Liver (tissue), 9 donors: ENCODE measurements around the gene IGFL4. TPM values are rescaled to one million over a fixed set of nuclear protein-coding genes. Genes with fewer than 3 reads are reported as not detected.

Experiments used
- DNase-seq: peaks from one replicate; pipeline ENCODE4 v3.0.0-alpha.2; 2017; ENCODE audit warnings: low spot score
- H3K27ac ChIP-seq, 2 donors: one replicate each; pipeline ENCODE4 v1.7.0; 2013; ENCODE audit warnings: inconsistent platforms in 2 of 2, low read length in 2 of 2, control low read depth in 1 of 2, low read depth in 1 of 2, mild to moderate bottlenecking in 1 of 2
- H3K27me3 ChIP-seq, 4 donors: one replicate each; pipeline versions ENCODE4 v1.6.1 to v1.7.0; 2013; ENCODE audit warnings: low read length in 3 of 4, inconsistent platforms in 1 of 4, mild to moderate bottlenecking in 1 of 4, moderate library complexity in 1 of 4; ENCODE audit not compliant: control insufficient read depth in 4 of 4, insufficient read depth in 4 of 4
- H3K36me3 ChIP-seq, 4 donors: one replicate each; pipeline versions ENCODE4 v1.6.1 to v1.7.0; 2013; ENCODE audit warnings: low read length in 3 of 4, mild to moderate bottlenecking in 3 of 4, low read depth in 1 of 4, moderate library complexity in 1 of 4; ENCODE audit not compliant: control insufficient read depth in 4 of 4, insufficient read depth in 3 of 4
- H3K4me1 ChIP-seq, 4 donors: one replicate each; pipeline versions ENCODE4 v1.6.1 to v1.7.0; 2013; ENCODE audit warnings: low read length in 3 of 4, mild to moderate bottlenecking in 3 of 4, moderate library complexity in 1 of 4; ENCODE audit not compliant: control insufficient read depth in 4 of 4, insufficient read depth in 4 of 4
- H3K4me3 ChIP-seq, 3 donors: one replicate each; pipeline versions ENCODE4 v1.6.1 to v1.7.0; 2013; ENCODE audit warnings: low read length in 3 of 3, control low read depth in 1 of 3, low read depth in 1 of 3, mild to moderate bottlenecking in 1 of 3
- H3K9ac ChIP-seq, 2 donors: one replicate each; pipeline ENCODE4 v1.7.0; 2013; ENCODE audit warnings: low read length in 2 of 2, mild to moderate bottlenecking in 2 of 2, moderate library complexity in 2 of 2, control low read depth in 1 of 2, low read depth in 1 of 2
- H3K9me3 ChIP-seq, 4 donors: one replicate each; pipeline versions ENCODE4 v1.6.1 to v1.7.0; 2013; ENCODE audit warnings: low read length in 3 of 4; ENCODE audit not compliant: control insufficient read depth in 4 of 4
- ATF3 ChIP-seq: IDR thresholded peaks from 2 replicates; pipeline ENCODE4 v1.6.1; 2016; ENCODE audit warnings: antibody characterized with exemption
- CTCF ChIP-seq: fragments of 150-350 bp; IDR thresholded peaks from 2 replicates; pipeline ENCODE4 v1.5.1; 2017; ENCODE audit warnings: improper control_type of control experiment, low read depth, low read length; ENCODE audit not compliant: missing input control
- EGR1 ChIP-seq, 2 donors: IDR thresholded peaks; 2 replicates each; pipeline ENCODE4 v1.6.1; 2016 to 2018; ENCODE audit warnings: antibody characterized with exemption in 2 of 2, low read depth in 2 of 2
- FOXA1 ChIP-seq: IDR thresholded peaks from 2 replicates; pipeline ENCODE4 v1.6.1; 2016; ENCODE audit warnings: antibody characterized with exemption
- FOXA2 ChIP-seq: IDR thresholded peaks from 2 replicates; pipeline ENCODE4 v1.6.1; 2016; ENCODE audit warnings: antibody characterized with exemption
- GABPA ChIP-seq, 2 donors: IDR thresholded peaks in 1 of 2; conservative IDR thresholded peaks in 1 of 2; 2 replicates each; pipeline ENCODE4 v1.6.1; 2016; ENCODE audit warnings: antibody characterized with exemption in 2 of 2, mild to moderate bottlenecking in 1 of 2, moderate library complexity in 1 of 2
- HNF4A ChIP-seq, 2 donors: conservative IDR thresholded peaks; 2 replicates each; pipeline ENCODE4 v1.6.1; 2016; ENCODE audit warnings: antibody characterized with exemption in 2 of 2, mild to moderate bottlenecking in 2 of 2
- HNF4G ChIP-seq: IDR thresholded peaks from 2 replicates; pipeline ENCODE4 v1.6.1; 2016; ENCODE audit warnings: antibody characterized with exemption
- JUND ChIP-seq, 2 donors: IDR thresholded peaks; 2 replicates each; pipeline ENCODE4 v1.6.1; 2016; ENCODE audit warnings: antibody characterized with exemption in 2 of 2
- MAX ChIP-seq: IDR thresholded peaks from 2 replicates; pipeline ENCODE4 v1.6.1; 2016; ENCODE audit warnings: antibody characterized with exemption
- NR2F2 ChIP-seq: IDR thresholded peaks from 2 replicates; pipeline ENCODE4 v1.6.1; 2016; ENCODE audit warnings: antibody characterized with exemption
- RAD21 ChIP-seq, 2 donors: IDR thresholded peaks; 2 replicates each; pipeline ENCODE4 v1.6.1; 2016; ENCODE audit warnings: antibody characterized with exemption in 2 of 2, mild to moderate bottlenecking in 2 of 2
- REST ChIP-seq: IDR thresholded peaks from 2 replicates; pipeline ENCODE4 v1.6.1; 2016; ENCODE audit warnings: antibody characterized with exemption, mild to moderate bottlenecking
- RXRA ChIP-seq, 2 donors: IDR thresholded peaks; 2 replicates each; pipeline ENCODE4 v1.6.1; 2017 to 2018; ENCODE audit warnings: antibody characterized with exemption in 2 of 2, mild to moderate bottlenecking in 1 of 2
- SP1 ChIP-seq: IDR thresholded peaks from 2 replicates; pipeline ENCODE4 v1.6.1; 2018; ENCODE audit warnings: antibody characterized with exemption, mild to moderate bottlenecking
- TAF1 ChIP-seq: conservative IDR thresholded peaks from 2 replicates; pipeline ENCODE4 v1.6.1; 2016; ENCODE audit warnings: antibody characterized with exemption, mild to moderate bottlenecking
- YY1 ChIP-seq: IDR thresholded peaks from 2 replicates; pipeline ENCODE4 v1.6.1; 2016; ENCODE audit warnings: antibody characterized with exemption, mild to moderate bottlenecking
- ZBTB33 ChIP-seq: IDR thresholded peaks from 2 replicates; pipeline ENCODE4 v1.6.1; 2016; ENCODE audit warnings: antibody characterized with exemption
- WGBS: extraction: QIAGEN DNeasy Blood & Tissue Kit; methylation state at CpG from one replicate; pipeline ENCODE4 v1.1.7; 2013; 5-methylcytosine and 5-hydroxymethylcytosine counted together
- polyA plus RNA-seq, 2 donors: library from polyadenylated mRNA; stranded (reverse) in 1 of 2; unstranded in 1 of 2; fragments of 200-250 nt in 1 of 2; fragments of >200 nt in 1 of 2; fragmentation: Nextera tagmentation in 1 of 2; extraction: Ambion mirVana in 1 of 2; gene quantifications; one replicate each; pipeline versions ENCODE4 v1.2.1 to v1.2.3, GENCODE V29; 2013 to 2015
- total RNA-seq, 2 donors: library from RNA; depleted of rRNA; stranded (reverse); fragments of >200 nt; gene quantifications; one replicate each; pipeline ENCODE4 v1.2.3, GENCODE V29; 2014
- donor health status: healthy.
- donor health status: healthy.
- donor health status: healthy.
- donor health status: healthy.
- donor health status: healthy.

Gene IGFL4
- total and polyA plus RNA-seq, 4 donors: not detected

GRCh38 chr19:46089432-46089831 is 48.6 kb upstream of the IGFL4 start:
- no peak overlapping the region for H3K4me3 ChIP-seq
- no peak overlapping the region for H3K9ac ChIP-seq
- no peaks in the 10 kb centered on the region for H3K4me1 ChIP-seq
- no peaks in the 10 kb centered on the region for H3K27me3 ChIP-seq
- H3K27ac ChIP-seq: no peak overlapping the region
- 85% methylated on average over 1 of the region's 1 CpG for whole genome bisulfite sequencing
- TF ChIP-seq TAF1 (no peak), HNF4G (no peak), ZBTB33 (no peak), JUND (IDR thresholded peaks at IDR 0.05) (no peak), YY1 (no peak), REST (no peak), RXRA (IDR thresholded peaks at IDR 0.05) (no peak), EGR1 (IDR thresholded peaks at IDR 0.05; ENCODE audit: low read depth in 2 of 2) (no peak), RAD21 (IDR thresholded peaks at IDR 0.05) (no peak), ATF3 (no peak), NR2F2 (no peak), CTCF (no peak), FOXA1 (no peak), FOXA2 (no peak), GABPA (IDR thresholded peaks at IDR 0.05 in 1 of 2, conservative IDR thresholded peaks at IDR 0.05 in 1 of 2) (no peak), MAX (no peak), SP1 (no peak), HNF4A (conservative IDR thresholded peaks at IDR 0.05) (no peak)
- no peak for DNase-seq
- no peaks in the 10 kb centered on the region for H3K36me3 ChIP-seq
- H3K9me3 ChIP-seq: peaks cover 0 to 2% (median 0%) of the 10 kb centered on the region in 4 donors
